Panc1 (cell line): ENCODE data around the gene MTF2. TPM values are rescaled to one million over a fixed set of nuclear protein-coding genes. Genes with fewer than 3 reads are reported as not detected.

Source experiments
- ATAC-seq: fragments of 200-7000 bp; cut with Tn5 transposase; 2 replicates; pipeline ENCODE4 v1.9.1; 2020; ENCODE audit warnings: mild to moderate bottlenecking, moderate library complexity
- BruUV-seq: library from RNA; stranded (reverse); fragments of 400-500 nt; replicated peaks from 2 replicates; lab custom pipeline; 2021; lab: Mats Ljungman, UMichigan
- CTCF ChIA-PET: fragments of 300-600 bp; sonication (Branson Sonifier 250); formaldehyde crosslinking; loops from one replicate; lab custom pipeline; 2022; ENCODE audit warnings: antibody characterized with exemption; lab: Charles Lee
- POLR2A ChIA-PET: fragments of 300-600 bp; sonication (Branson Sonifier 250); formaldehyde crosslinking; loops from one replicate; lab custom pipeline; 2022; ENCODE audit warnings: antibody characterized with exemption; lab: Charles Lee
- DNase-seq: peaks from one replicate; pipeline ENCODE4 v3.0.0-alpha.2; 2010; ENCODE audit warnings: low read depth, low spot score
- H3K27ac ChIP-seq: 2 replicates; pipeline ENCODE4 v1.5.1; 2011; ENCODE audit warnings: mild to moderate bottlenecking, low read length, inconsistent platforms
- H3K27me3 ChIP-seq: fragments of 200-500 bp; sonication (Bioruptor generic); 2 replicates; pipeline ENCODE4 v1.6.0; 2014; ENCODE audit warnings: low read length, inconsistent platforms; ENCODE audit not compliant: control insufficient read depth, insufficient read depth
- H3K36me3 ChIP-seq: fragments of 200-500 bp; sonication (Bioruptor generic); 2 replicates; pipeline ENCODE4 v1.5.1; 2014; ENCODE audit warnings: inconsistent platforms, mild to moderate bottlenecking, low read length, moderate library complexity; ENCODE audit not compliant: control insufficient read depth, insufficient read depth
- H3K4me1 ChIP-seq: 2 replicates; pipeline ENCODE4 v1.5.1; 2011; ENCODE audit warnings: inconsistent platforms, mild to moderate bottlenecking, low read length, moderate library complexity; ENCODE audit not compliant: control insufficient read depth, insufficient read depth
- H3K4me3 ChIP-seq, 2 experiments: 2 replicates each; pipeline ENCODE4 v1.5.1; 2011 to 2012; ENCODE audit warnings: low read depth in 2 of 2, low read length in 2 of 2, mild to moderate bottlenecking in 2 of 2, inconsistent platforms in 1 of 2, moderate library complexity in 1 of 2
- H3K9me3 ChIP-seq: fragments of 200-500 bp; sonication (Bioruptor generic); 2 replicates; pipeline ENCODE4 v1.5.1; 2014; ENCODE audit warnings: low read depth, mild to moderate bottlenecking, inconsistent platforms, low read length, moderate library complexity; ENCODE audit not compliant: control insufficient read depth, insufficient read depth
- CTCF ChIP-seq: fragments of 450-650 bp; IDR thresholded peaks from 2 replicates; pipeline ENCODE4 v1.5.1; 2017; ENCODE audit warnings: mild to moderate bottlenecking
- POLR2AphosphoS5 ChIP-seq: IDR thresholded peaks from 2 replicates; pipeline ENCODE4 v1.6.1; 2012; ENCODE audit warnings: mild to moderate bottlenecking, low read depth, low read length, moderate library complexity
- REST ChIP-seq, 2 experiments: IDR thresholded peaks; 2 replicates each; pipeline ENCODE4 v1.6.1; 2011 to 2012; ENCODE audit warnings: low read depth in 2 of 2, control low read depth in 1 of 2, low read length in 1 of 2, mild to moderate bottlenecking in 1 of 2, moderate library complexity in 1 of 2; ENCODE audit not compliant: insufficient read depth in 1 of 2
- SIN3A ChIP-seq: IDR thresholded peaks from 2 replicates; pipeline ENCODE4 v1.6.1; 2012; ENCODE audit warnings: low read depth, mild to moderate bottlenecking, low read length, moderate library complexity, borderline replicate concordance; ENCODE audit not compliant: insufficient read depth
- TCF7L2 ChIP-seq: IDR thresholded peaks from 2 replicates; pipeline ENCODE4 v1.6.1; 2011; ENCODE audit warnings: mild to moderate bottlenecking, low read depth, low read length, inconsistent platforms
- in situ Hi-C: cut with HindIII; loops from 2 replicates; pipeline ENCODE4 v1.10.0; 2016; ENCODE audit warnings: low sequenced_read_pairs, low pct_unique_long_range_greater_than_20kb
- intact Hi-C: fragments of 100-400 bp; cut with micrococcal nuclease; formaldehyde crosslinking; loops from one replicate; pipeline ENCODE4 v1.10.0; 2022; ENCODE audit not compliant: unreplicated experiment
- total RNA-seq: library from RNA; stranded (reverse); gene quantifications from one replicate; pipeline ENCODE4 v1.2.1, GENCODE V29; 2021; ENCODE audit not compliant: unreplicated experiment

The MTF2 gene
- total RNA-seq, 1 experiment from 2014 or later = 24.8 TPM

GRCh38 chr1:93095804-93096585, 16.9 kb downstream of the MTF2 start:
- Histone ChIP-seq H3K27me3 (no peaks in the 10 kb centered on the region), H3K4me3 (no peak overlapping the region), H3K27ac (no peak overlapping the region), H3K36me3 (no peaks in the 10 kb centered on the region), H3K4me1 (peaks cover 10% of the 10 kb centered on the region), H3K9me3 (no peaks in the 10 kb centered on the region)
- ChIA-PET POLR2A (no interaction called here), CTCF (no interaction called here)
- BruUV-seq = no TSS peak
- no peak for ATAC-seq
- no peak for TF ChIP-seq TCF7L2
- no peak for TF ChIP-seq SIN3A
- TF ChIP-seq POLR2AphosphoS5 = no peak
- DNase-seq = no peak
- intact Hi-C loops (no loop called here), in situ Hi-C loops (no loop called here)

GRCh38 chr1:93102142-93102541, 23.1 kb downstream of the MTF2 start:
- no peaks in the 10 kb centered on the region for H3K36me3 ChIP-seq
- no TSS peak for BruUV-seq
- no peak for DNase-seq
- no peak overlapping the region for H3K4me3 ChIP-seq
- no peak for ATAC-seq
- CTCF ChIA-PET = no interaction called here
- intact Hi-C loops = no loop called here
- no peaks in the 10 kb centered on the region for H3K27me3 ChIP-seq
- no peak overlapping the region for H3K27ac ChIP-seq
- no peaks in the 10 kb centered on the region for H3K4me1 ChIP-seq
- TF ChIP-seq REST (IDR thresholded peaks at IDR 0.05; ENCODE audit: insufficient read depth in 1 of 2, low read depth in 2 of 2, low read length in 1 of 2) (no peak), SIN3A (no peak), TCF7L2 (no peak), POLR2AphosphoS5 (no peak), CTCF (no peak)
- POLR2A ChIA-PET = no interaction called here
- in situ Hi-C loops = no loop called here
- no peaks in the 10 kb centered on the region for H3K9me3 ChIP-seq

- H3K4me3 ChIP-seq = no peak overlapping the region
- ChIA-PET POLR2A (no interaction called here), CTCF (no interaction called here)
- no peaks in the 10 kb centered on the region for H3K4me1 ChIP-seq
- DNase-seq (no peak), ATAC-seq (no peak)
- BruUV-seq = no TSS peak
- TF ChIP-seq POLR2AphosphoS5 = no peak
- no peak for TF ChIP-seq TCF7L2
- no peak for TF ChIP-seq SIN3A
- no peak for TF ChIP-seq CTCF
- no peak for TF ChIP-seq REST (IDR thresholded peaks at IDR 0.05; ENCODE audit: insufficient read depth in 1 of 2, low read depth in 2 of 2, low read length in 1 of 2)
- no peaks in the 10 kb centered on the region for H3K9me3 ChIP-seq
- in situ Hi-C loops = no loop called here
- H3K36me3 ChIP-seq = no peaks in the 10 kb centered on the region; the same call in 1 of the 2 replicates
- H3K27ac ChIP-seq = no peak overlapping the region
- no peaks in the 10 kb centered on the region for H3K27me3 ChIP-seq
- intact Hi-C loops = no loop called here
Measured at GRCh38 chr1:93106226-93106625, 27.1 kb downstream of the MTF2 start.
